Left lobe of liver (tissue), 2 donors: Measurements from ENCODE around the gene PCDH1. TPM values are rescaled to one million over a fixed set of nuclear protein-coding genes. Genes with fewer than 3 reads are reported as not detected.

ENCODE experiments used
- ATAC-seq: fragments of 200-7000 bp; cut with Tn5 transposase; one replicate; pipeline ENCODE4 v1.9.1; 2020; ENCODE audit warnings: mild to moderate bottlenecking, moderate library complexity
- DNase-seq: peaks from one replicate; pipeline ENCODE4 v3.0.0-alpha.2; 2020; ENCODE audit warnings: low spot score
- total RNA-seq: library from RNA; stranded (reverse); gene quantifications from one replicate; pipeline ENCODE4 v1.2.1, GENCODE V29; 2021
- donor health status: DM: no; HTN: no; CAD: no; lungs with moderate emphysema.
- donor health status: DM: no; HTN: yes; CAD: no.

PCDH1 gene
- total RNA-seq, 1 donor from 2014 or later, result 33.2 TPM

DNA sequence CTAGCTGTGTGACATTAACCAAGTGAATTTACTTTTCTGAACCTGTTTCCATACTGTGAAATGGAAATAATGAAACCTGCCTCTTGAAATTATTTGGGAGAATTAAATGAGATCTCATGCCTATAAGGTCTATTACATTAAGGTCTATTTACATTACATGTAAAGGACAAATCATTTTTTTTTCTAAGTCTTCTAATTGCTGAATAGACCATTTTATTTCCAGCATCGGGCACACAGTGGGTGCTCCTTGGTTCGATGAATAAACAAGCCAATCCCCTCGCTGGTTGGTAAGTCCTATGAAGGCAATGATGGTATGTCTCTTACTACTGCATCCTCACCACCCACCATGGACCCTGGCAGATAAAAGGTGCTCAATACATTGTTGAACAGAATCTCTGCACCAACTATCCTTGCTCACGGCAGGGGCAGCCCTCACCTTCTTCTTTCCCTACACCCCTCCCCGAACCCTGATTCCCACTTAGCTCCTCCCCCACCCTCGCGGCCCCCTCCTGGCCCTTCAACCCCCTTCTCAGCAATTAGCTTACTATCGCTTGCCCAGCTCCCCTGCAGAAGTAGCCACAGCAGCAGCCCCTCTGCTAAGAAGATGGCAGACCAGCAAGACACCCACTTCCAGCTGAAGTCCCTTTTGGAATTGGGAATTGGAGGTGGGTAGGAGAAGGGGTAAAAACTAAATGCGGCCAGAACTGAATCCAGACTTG, 3.0 kb downstream of the PCDH1 start:
- ATAC-seq (no peak), DNase-seq (peak; percentile 41)

- DNase-seq, result peak; percentile 95
- ATAC-seq, result peak; percentile 57
These were observed 3.8 kb downstream of the PCDH1 start for GRCh38 chr5:141874262-141874964.

- DNase-seq (no peak), ATAC-seq (no peak)
These were observed 4.3 kb downstream of the PCDH1 start for GRCh38 chr5:141873933-141874261.

DNA sequence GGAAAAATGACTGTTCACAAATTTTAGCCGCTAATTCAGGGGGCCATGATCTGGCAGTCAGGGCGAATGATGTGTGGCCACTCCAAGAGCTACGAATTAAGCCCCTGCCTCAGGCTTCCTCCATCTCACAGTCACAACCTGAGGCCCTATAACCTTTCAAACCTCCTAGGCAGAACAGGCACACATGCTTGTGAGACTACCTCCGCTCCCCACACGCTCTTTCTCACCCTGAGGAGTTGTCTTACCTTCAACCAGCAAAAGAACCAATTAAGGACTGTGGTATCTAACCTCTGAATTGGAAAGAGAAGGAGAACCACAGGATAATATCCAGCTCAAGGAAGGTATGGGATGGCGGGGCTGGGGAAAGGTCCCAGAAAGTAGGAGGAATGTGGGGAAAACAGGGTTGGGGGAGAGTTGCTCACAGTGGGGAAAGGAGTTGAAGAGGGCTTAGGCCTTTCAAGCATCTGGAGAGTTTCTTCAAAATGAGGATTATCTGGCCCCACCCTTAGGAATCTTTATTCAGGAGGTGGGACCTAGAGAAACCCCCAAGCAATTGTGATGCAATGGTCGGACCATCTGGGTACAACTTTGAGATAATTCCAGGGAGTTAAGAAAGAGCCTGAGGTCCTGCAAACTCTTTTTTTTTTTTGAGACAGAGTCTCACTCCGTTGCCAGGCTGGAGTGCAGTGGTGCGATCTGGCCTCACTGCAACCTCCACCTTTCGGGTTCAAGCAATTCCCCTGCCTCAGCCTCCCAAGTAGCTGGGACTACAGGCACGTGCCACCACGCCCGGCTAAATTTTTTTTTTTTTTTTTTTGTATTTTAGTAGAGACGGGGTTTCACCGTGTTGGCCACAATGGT, 5.5 kb downstream of the PCDH1 start:
- DNase-seq (peak; percentile 18), ATAC-seq (no peak)

GRCh38 chr5:141871870-141872269, 6.3 kb downstream of the PCDH1 start:
- DNase-seq (no peak), ATAC-seq (no peak)

- ATAC-seq (no peak), DNase-seq (no peak)
These were observed 7.3 kb downstream of the PCDH1 start for GRCh38 chr5:141870871-141871270.

DNA sequence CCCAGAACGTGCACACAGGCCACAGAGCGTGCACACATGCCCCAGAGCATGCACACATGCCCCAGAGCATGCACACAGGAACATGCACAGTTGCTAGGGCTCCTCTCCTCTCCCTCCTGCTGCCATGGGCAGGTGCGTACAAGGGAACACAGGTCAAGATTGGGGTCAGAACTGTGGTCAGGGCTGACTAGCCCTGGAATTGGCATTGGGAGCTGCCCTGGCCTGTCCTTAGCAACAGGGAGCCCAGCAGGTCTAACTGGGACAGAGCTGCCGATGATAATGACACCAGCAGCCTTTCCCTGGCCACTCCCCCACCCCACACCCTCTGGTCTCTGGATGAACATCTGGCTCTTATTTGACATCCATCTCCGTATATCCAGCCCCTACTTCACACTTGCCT, 8.0 kb downstream of the PCDH1 start:
- ATAC-seq (peak; percentile 13), DNase-seq (no peak)

GRCh38 chr5:141869514-141869913, 8.7 kb downstream of the PCDH1 start:
- DNase-seq (no peak), ATAC-seq (no peak)

- ATAC-seq (no peak), DNase-seq (no peak)
These were observed 9.2 kb downstream of the PCDH1 start for GRCh38 chr5:141869040-141869439.

GRCh38 chr5:141868541-141868940, 9.7 kb downstream of the PCDH1 start:
- DNase-seq (no peak), ATAC-seq (no peak)

GRCh38 chr5:141867651-141868050, 10.6 kb downstream of the PCDH1 start:
- no peak for DNase-seq
- no peak for ATAC-seq

- DNase-seq, result peak; percentile 68
- ATAC-seq, result peak; percentile 85
These were observed 11.1 kb downstream of the PCDH1 start for GRCh38 chr5:141867139-141867538.

DNA sequence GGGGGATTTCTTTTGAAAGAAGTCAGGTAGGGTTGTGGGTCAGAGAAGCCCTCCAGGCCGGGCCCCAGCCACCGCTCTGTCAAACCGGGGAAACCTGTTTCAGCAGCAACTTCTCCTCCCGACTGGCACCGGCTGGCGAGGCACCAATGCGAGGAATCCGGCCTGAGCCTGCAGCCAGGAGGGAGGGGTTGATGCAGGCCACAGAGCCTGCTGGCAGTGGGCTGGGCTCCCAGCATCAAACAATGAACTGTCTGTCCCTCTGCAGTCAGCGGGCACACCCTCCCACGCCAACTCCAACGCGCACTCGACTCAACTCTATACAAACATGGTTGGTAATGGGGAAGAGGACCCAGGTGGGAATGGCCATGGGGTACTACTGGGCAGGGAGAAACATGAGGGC, 12.1 kb downstream of the PCDH1 start:
- DNase-seq, result no peak
- peak; percentile 6 for ATAC-seq

- ATAC-seq (no peak), DNase-seq (no peak)
These were observed 12.8 kb downstream of the PCDH1 start for GRCh38 chr5:141865406-141865805.

DNA sequence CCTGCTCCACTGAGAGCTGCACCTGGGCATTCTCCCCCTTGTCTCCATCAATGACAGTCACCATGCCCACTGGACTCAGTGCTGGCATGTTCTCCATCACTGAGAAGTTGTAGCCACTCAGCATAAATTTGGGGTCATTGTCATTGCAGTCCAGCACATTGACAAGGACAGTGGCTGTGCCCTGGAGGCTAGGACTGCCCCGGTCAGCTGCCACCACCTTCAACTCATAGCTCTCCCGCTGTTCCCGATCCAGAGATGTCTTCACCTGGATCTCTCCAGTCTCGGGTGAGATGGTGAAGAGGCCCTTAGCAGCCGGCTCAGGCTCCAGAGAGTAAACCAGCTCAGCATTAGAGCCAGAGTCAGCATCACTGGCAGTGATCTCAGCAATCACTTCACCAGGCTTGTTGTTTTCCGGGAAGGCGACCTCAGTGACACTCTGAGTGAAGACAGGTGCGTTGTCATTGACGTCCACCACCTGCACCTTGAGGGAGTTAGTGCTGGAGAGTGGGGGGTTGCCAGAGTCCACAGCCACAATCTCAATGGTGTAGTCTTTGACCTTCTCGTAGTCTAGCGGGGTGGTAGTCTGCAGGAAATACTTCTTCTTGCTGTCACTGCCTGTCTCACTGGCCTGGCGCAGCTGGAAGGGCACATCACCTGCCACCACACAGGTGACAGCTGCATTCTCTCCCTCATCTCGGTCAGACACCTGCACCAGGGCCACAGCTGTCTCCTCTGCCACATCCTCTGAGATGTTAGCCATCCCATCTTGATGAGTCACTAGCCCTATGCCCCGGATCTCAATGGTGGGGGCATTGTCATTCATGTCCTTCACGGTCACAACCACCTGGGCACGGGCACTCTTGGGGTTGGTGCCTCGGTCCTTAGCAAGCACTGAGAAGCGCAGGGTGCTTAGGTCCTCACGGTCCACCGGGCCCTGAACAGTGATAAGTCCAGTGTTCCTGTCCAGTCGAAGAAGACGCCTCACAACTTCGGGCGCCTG, 13.5 kb downstream of the PCDH1 start:
- DNase-seq (no peak), ATAC-seq (no peak)

DNA sequence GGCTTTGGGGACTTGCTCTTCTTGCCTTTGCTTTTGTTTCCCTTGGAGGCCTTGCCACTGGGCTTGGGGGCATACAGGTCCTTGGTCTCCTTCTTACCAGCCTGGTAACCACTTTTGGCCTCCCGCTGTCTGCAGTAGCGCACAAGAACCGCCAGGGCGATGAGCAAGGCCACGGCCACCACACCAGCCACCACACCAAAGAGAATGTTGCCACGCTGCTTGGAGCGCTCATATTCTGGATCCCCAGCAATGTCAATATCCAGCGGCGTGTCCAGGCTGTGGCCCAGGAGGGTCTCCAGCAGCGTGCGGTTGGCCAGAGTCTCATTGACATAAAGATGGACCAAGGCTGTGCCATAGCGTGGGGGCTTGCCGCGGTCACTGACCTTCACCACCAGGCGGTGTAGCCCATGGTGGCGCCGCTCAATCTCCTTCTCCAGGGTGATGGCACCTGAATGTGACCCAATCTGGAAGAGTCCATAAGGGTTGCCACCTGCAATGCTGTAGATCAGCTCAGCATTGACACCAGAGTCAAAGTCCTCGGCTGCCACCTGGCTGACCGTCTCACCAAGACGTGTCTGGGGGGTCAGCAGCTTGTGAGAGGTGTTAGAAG, 14.5 kb downstream of the PCDH1 start:
- ATAC-seq, result no peak
- DNase-seq, result no peak

DNA sequence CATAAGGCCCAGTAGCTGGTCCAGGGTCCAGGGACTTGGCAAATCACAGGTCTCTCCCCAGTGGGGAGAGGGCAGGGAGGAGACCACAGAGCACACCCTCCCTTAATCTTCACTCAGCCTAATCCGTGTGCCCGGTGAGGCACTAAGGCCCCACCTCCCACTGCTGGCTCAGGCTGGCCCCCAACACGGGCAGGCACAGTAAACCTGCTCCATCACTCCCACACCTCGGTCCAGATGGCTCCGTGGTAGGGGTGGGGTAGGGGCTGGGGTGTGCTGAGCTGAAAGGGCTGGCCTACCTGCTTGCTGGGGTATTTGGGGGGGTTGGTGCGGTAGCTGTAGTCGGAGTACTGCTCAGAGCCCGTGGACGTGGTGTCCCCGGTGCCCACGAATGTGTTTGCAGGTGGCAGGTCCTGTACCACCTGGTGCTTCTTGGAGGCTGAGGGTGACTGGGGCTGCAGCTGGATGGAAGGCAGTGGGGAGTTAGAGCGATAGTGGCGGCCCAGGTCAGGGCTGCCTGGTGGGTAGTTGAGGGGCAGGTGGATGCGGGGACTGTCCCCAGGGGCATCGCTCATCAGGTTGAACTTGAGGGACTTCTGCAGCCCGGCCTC, 15.2 kb downstream of the PCDH1 start:
- no peak for ATAC-seq
- no peak for DNase-seq

DNA sequence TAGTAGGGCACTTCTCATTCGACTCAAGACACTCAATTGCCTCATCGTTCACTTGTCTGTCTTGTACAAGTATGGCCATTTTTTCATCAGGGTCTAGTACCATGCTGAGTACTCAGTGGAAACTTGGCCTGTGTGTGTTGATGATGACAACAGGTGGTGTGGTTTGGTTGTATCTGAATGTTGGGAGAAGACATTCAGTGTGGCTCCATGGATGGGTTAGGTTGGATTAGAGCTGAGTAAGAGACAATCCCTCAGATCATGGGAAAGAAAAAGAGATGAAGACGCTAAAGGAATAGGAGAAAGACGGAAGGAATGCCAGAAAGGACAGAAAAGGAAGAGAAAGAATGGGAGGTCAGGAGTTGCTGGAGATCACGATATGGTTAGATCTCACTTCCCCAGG, 17.0 kb downstream of the PCDH1 start:
- no peak for DNase-seq

GRCh38 chr5:141858079-141858765, 20.0 kb downstream of the PCDH1 start:
- ATAC-seq (peak; percentile 78), DNase-seq (no peak)

More for the DNA sequence above, 17.0 kb downstream of the PCDH1 start:
- no peak for ATAC-seq
